HG03175 (cell line): ENCODE measurements around the gene ASPN.

ENCODE experiments used
- ATAC-seq: cut with Tn5 transposase; IDR thresholded peaks from one replicate; pipeline ENCODE4 v1.9.1; 2021; ENCODE audit warnings: mild to moderate bottlenecking, moderate library complexity; ENCODE audit not compliant: unreplicated experiment

Gene ASPN

GRCh38 chr9:92476962-92477361 is 5.3 kb downstream of the ASPN start:
- ATAC-seq = no peak

GRCh38 chr9:92474587-92474986 is 7.7 kb downstream of the ASPN start:
- no peak for ATAC-seq

- ATAC-seq = no peak
Measured at GRCh38 chr9:92468206-92468605, 14.1 kb downstream of the ASPN start.

- ATAC-seq = no peak
Measured at GRCh38 chr9:92467511-92467910, 14.8 kb downstream of the ASPN start.

GRCh38 chr9:92467041-92467440 is 15.3 kb downstream of the ASPN start:
- ATAC-seq = no peak

GRCh38 chr9:92463984-92464383 is 18.3 kb downstream of the ASPN start:
- no peak for ATAC-seq

- no peak for ATAC-seq
Measured at GRCh38 chr9:92463387-92463786, 18.9 kb downstream of the ASPN start.

- ATAC-seq = no peak
Measured at GRCh38 chr9:92457576-92457975, 24.7 kb downstream of the ASPN start.

GRCh38 chr9:92455217-92455616 is 27.1 kb downstream of the ASPN start:
- no peak for ATAC-seq

- no peak for ATAC-seq
Measured at GRCh38 chr9:92446536-92446935, 35.8 kb downstream of the ASPN start.

GRCh38 chr9:92444841-92445240 is 37.5 kb downstream of the ASPN start:
- no peak for ATAC-seq

- ATAC-seq = peak; percentile 49
Measured at GRCh38 chr9:92440751-92441046, 41.6 kb downstream of the ASPN start.

GRCh38 chr9:92439921-92440750 is 42.2 kb downstream of the ASPN start:
- peak; percentile 30 for ATAC-seq

- ATAC-seq = no peak
Measured at GRCh38 chr9:92438900-92439526, 43.3 kb downstream of the ASPN start.

- no peak for ATAC-seq
Measured at GRCh38 chr9:92435263-92435662, 47.0 kb downstream of the ASPN start.

GRCh38 chr9:92432972-92433548 is 49.2 kb downstream of the ASPN start:
- no peak for ATAC-seq

- no peak for ATAC-seq
Measured at GRCh38 chr9:92432350-92432749, 50.0 kb downstream of the ASPN start.

- no peak for ATAC-seq
Measured at GRCh38 chr9:92429836-92430235, 52.5 kb downstream of the ASPN start.

GRCh38 chr9:92426501-92427145 is 55.7 kb downstream of the ASPN start:
- ATAC-seq = no peak

GRCh38 chr9:92425474-92425873 is 56.8 kb downstream of the ASPN start:
- no peak for ATAC-seq

GRCh38 chr9:92424340-92424739 is 58.0 kb downstream of the ASPN start, which contains the start of gene OMD:
TSS of gene OMD (minus strand) at chr9:92424471. CDS start at chr9:92417558, 6,913 bp downstream.
- no peak for ATAC-seq

- no peak for ATAC-seq
Measured at GRCh38 chr9:92423612-92424011, 58.7 kb downstream of the ASPN start.
